OCI-LY7 (cell line): ENCODE data around the gene HEMGN. TPM values are rescaled to one million over a fixed set of nuclear protein-coding genes. Genes with fewer than 3 reads are reported as not detected.
A peak's percentile ranks its signal among the peaks of the same experiment; 100 is the strongest.
"Not testable (repeated sequence)": the region's sequence is repeated elsewhere in the genome, so short reads cannot be mapped to it uniquely, and the experiment has no call there.

Experiments
- BruUV-seq: library from RNA; stranded (reverse); fragments of 400-500 nt; replicated peaks from 2 replicates; lab custom pipeline; 2021; lab: Mats Ljungman, UMichigan
- CTCF ChIA-PET: fragments of 300-600 bp; sonication (Branson Sonifier 250); formaldehyde crosslinking; loops from one replicate; lab custom pipeline; 2022; ENCODE audit warnings: antibody characterized with exemption; ENCODE audit not compliant: unreplicated experiment; lab: Charles Lee
- POLR2A ChIA-PET: fragments of 300-600 bp; sonication (Branson Sonifier 250); formaldehyde crosslinking; loops from one replicate; lab custom pipeline; 2022; ENCODE audit warnings: antibody characterized with exemption; lab: Charles Lee
- DNase-seq: peaks from one replicate; pipeline ENCODE4 v3.0.0-alpha.2; 2015; ENCODE audit warnings: low spot score
- H2AFZ ChIP-seq: fragments of 200-600 bp; sonication (generic), shearing (Covaris generic); 2 replicates; pipeline ENCODE4 v1.6.1; 2014; ENCODE audit warnings: mild to moderate bottlenecking, antibody characterized with exemption, low read length, moderate library complexity
- H3K27ac ChIP-seq: fragments of 200-600 bp; sonication (generic); 2 replicates; pipeline ENCODE4 v1.5.1; 2014; ENCODE audit warnings: mixed run types, low read depth, mild to moderate bottlenecking, moderate library complexity, low read length, inconsistent platforms; ENCODE audit not compliant: poor library complexity, severe bottlenecking
- H3K36me3 ChIP-seq: fragments of 200-600 bp; sonication (generic); 2 replicates; pipeline ENCODE4 v1.6.1; 2014; ENCODE audit warnings: mild to moderate bottlenecking, antibody characterized with exemption, low read length, moderate library complexity, mixed read lengths; ENCODE audit not compliant: insufficient read depth
- H3K4me1 ChIP-seq: fragments of 200-600 bp; sonication (generic); 2 replicates; pipeline ENCODE4 v1.5.1; 2014; ENCODE audit warnings: mild to moderate bottlenecking, low read length; ENCODE audit not compliant: insufficient read depth, poor library complexity, severe bottlenecking
- H3K4me2 ChIP-seq: fragments of 200-600 bp; sonication (generic); 2 replicates; pipeline ENCODE4 v1.6.1; 2014; ENCODE audit warnings: mild to moderate bottlenecking, low read length
- H3K4me3 ChIP-seq: fragments of 200-600 bp; sonication (generic); 2 replicates; pipeline ENCODE4 v1.5.1; 2014; ENCODE audit warnings: mild to moderate bottlenecking, low read depth, low read length; ENCODE audit not compliant: poor library complexity, severe bottlenecking
- H3K79me2 ChIP-seq: fragments of 200-600 bp; sonication (generic); 2 replicates; pipeline ENCODE4 v1.6.1; 2016; ENCODE audit warnings: low read depth, mild to moderate bottlenecking, low read length, moderate library complexity, mixed read lengths; ENCODE audit not compliant: insufficient read depth
- H3K9me2 ChIP-seq: fragments of 200-600 bp; sonication (generic); 2 replicates; pipeline ENCODE4 v1.6.1; 2016; ENCODE audit warnings: mild to moderate bottlenecking, low read length, mixed read lengths; ENCODE audit not compliant: insufficient read depth
- H3K9me3 ChIP-seq: fragments of 200-600 bp; sonication (generic); 2 replicates; pipeline ENCODE4 v1.6.1; 2014; ENCODE audit warnings: mild to moderate bottlenecking, mixed run types, low read length, mixed read lengths
- H4K20me1 ChIP-seq: fragments of 200-600 bp; sonication (generic); 2 replicates; pipeline ENCODE4 v1.6.1; 2014; ENCODE audit warnings: mild to moderate bottlenecking, antibody characterized with exemption, low read length, moderate library complexity, mixed read lengths; ENCODE audit not compliant: insufficient read depth
- CTCF ChIP-seq: fragments of 200-600 bp; sonication (generic); conservative IDR thresholded peaks from 2 replicates; pipeline ENCODE4 v1.5.1; 2014; ENCODE audit warnings: mild to moderate bottlenecking, antibody characterized with exemption, low read length, moderate library complexity, mixed read lengths
- EZH2phosphoT487 ChIP-seq: fragments of 200-600 bp; sonication (generic); IDR thresholded peaks from 2 replicates; pipeline ENCODE4 v1.6.1; 2018; ENCODE audit warnings: low read depth, borderline replicate concordance, mild to moderate bottlenecking, mixed run types, antibody characterized with exemption, low read length, moderate library complexity, mixed read lengths
- intact Hi-C: fragments of 100-400 bp; cut with micrococcal nuclease; formaldehyde crosslinking; loops from one replicate; pipeline ENCODE4 v1.10.0; 2022; ENCODE audit not compliant: unreplicated experiment
- total RNA-seq, 2 experiments: library from RNA; depleted of rRNA in 1 of 2; stranded (reverse); fragments of >200 nt in 1 of 2; shearing (Covaris generic) in 1 of 2; gene quantifications; 2 replicates each; pipeline ENCODE4 v1.2.3, GENCODE V29; 2014 to 2022

The HEMGN gene
- total RNA-seq, 2 experiments from 2014 or later, result 3.8 to 5.4 TPM

- CTCF ChIA-PET, result no interaction called here
- TF ChIP-seq CTCF (no peak), EZH2phosphoT487 (no peak)
- no peak overlapping the region for H3K27ac ChIP-seq
- H3K4me1 ChIP-seq, result peaks cover 36% of the 10 kb centered on the region
- peaks cover 17% of the 10 kb centered on the region; the same call in 1 of the 2 replicates for H3K79me2 ChIP-seq
- no peak for DNase-seq
- H2AFZ ChIP-seq, result no peak overlapping the region
- 0 out of 2 replicates have a peak overlapping the region, but pooled peaks have one; percentile 87 for H3K4me2 ChIP-seq
- BruUV-seq, result no TSS peak
- intact Hi-C loops, result no loop called here
- peaks cover 3% of the 10 kb centered on the region; the same call in 1 of the 2 replicates for H3K36me3 ChIP-seq
- H4K20me1 ChIP-seq, result no peaks in the 10 kb centered on the region
- POLR2A ChIA-PET, result interaction anchor here (0.6 to 1.4 kb wide), 5 partner anchors 22 to 78 kb away, joined by 3 to 8 read pairs (median 5); partner anchors contain the start of gene NANS
- 0 out of 2 replicates have a peak, but pooled peaks cover 3% of the 10 kb centered on the region for H3K9me3 ChIP-seq
- no peak overlapping the region for H3K4me3 ChIP-seq
- H3K9me2 ChIP-seq, result no peaks in the 10 kb centered on the region
Observed at GRCh38 chr9:97978371-97979130, 40.6 kb upstream of the HEMGN start.

GRCh38 chr9:97976633-97977032 lies 38.7 kb upstream of the HEMGN start:
- H3K9me2 ChIP-seq, H3K4me3 ChIP-seq, intact Hi-C loops, H4K20me1 ChIP-seq, DNase-seq, H3K9me3 ChIP-seq, H3K4me2 ChIP-seq, H3K27ac ChIP-seq, H3K36me3 ChIP-seq, CTCF ChIA-PET, H3K79me2 ChIP-seq, POLR2A ChIA-PET, H2AFZ ChIP-seq, BruUV-seq: not testable (repeated sequence)
- peaks cover 34% of the 10 kb centered on the region for H3K4me1 ChIP-seq

- CTCF ChIA-PET, result no interaction called here
- H3K36me3 ChIP-seq, result no peaks in the 10 kb centered on the region
- no peak for TF ChIP-seq EZH2phosphoT487
- H3K4me2 ChIP-seq, result no peak overlapping the region
- H4K20me1 ChIP-seq, result no peaks in the 10 kb centered on the region
- no TSS peak for BruUV-seq
- peaks cover 26% of the 10 kb centered on the region for H3K4me1 ChIP-seq
- POLR2A ChIA-PET, result no interaction called here
- DNase-seq, result no peak
- H2AFZ ChIP-seq, result no peak overlapping the region
- 0 out of 2 replicates have a peak, but pooled peaks cover 3% of the 10 kb centered on the region for H3K9me3 ChIP-seq
- H3K4me3 ChIP-seq, result no peak overlapping the region
- no peak overlapping the region for H3K27ac ChIP-seq
- H3K79me2 ChIP-seq, result no peaks in the 10 kb centered on the region
- intact Hi-C loops, result no loop called here
- H3K9me2 ChIP-seq, result no peaks in the 10 kb centered on the region
Observed at GRCh38 chr9:97975376-97975775, 37.4 kb upstream of the HEMGN start.
